ENCODE results near the gene ITGB2. TPM values are rescaled to one million over a fixed set of nuclear protein-coding genes. Genes with fewer than 3 reads are reported as not detected.
"Not testable (repeated sequence)": the region's sequence is repeated elsewhere in the genome, so short reads cannot be mapped to it uniquely, and the experiment has no call there.

The ITGB2 gene
- total and polyA plus RNA-seq, 8 donors, result 7.7 to 404 (median 11.2) TPM

- no peak for TF ChIP-seq CTCF (IDR thresholded peaks at IDR 0.05)
- no peaks in the 10 kb centered on the region for H3K9me3 ChIP-seq
- no peaks in the 10 kb centered on the region for H3K27me3 ChIP-seq
- peaks cover 6 to 34% of the 10 kb centered on the region in 2 donors for H3K4me1 ChIP-seq
- intact Hi-C loops (cut with DNase I), result no loop called here
- DNase-seq (no peak), ATAC-seq (no peak)
- no peak overlapping the region for H3K27ac ChIP-seq
- peaks cover 0 to 52% of the 10 kb centered on the region in 2 donors for H3K36me3 ChIP-seq
- no peak overlapping the region for H3K4me3 ChIP-seq
Observed at GRCh38 chr21:44885615-44886014, 35.1 kb downstream of the ITGB2 start.

GRCh38 chr21:44884097-44884496 lies 36.6 kb downstream of the ITGB2 start:
- intact Hi-C loops (cut with DNase I), result no loop called here

GRCh38 chr21:44883250-44883649 lies 37.4 kb downstream of the ITGB2 start:
- no peaks in the 10 kb centered on the region for H3K9me3 ChIP-seq
- TF ChIP-seq CTCF (IDR thresholded peaks at IDR 0.05), result no peak
- peak overlapping the region in 1 of 2 donors; percentile 93 for H3K27ac ChIP-seq
- ATAC-seq (no peak), DNase-seq (peak in 1 of 4 donors; percentile 61)
- peaks cover 10 to 58% of the 10 kb centered on the region in 2 donors for H3K4me1 ChIP-seq
- no peak overlapping the region for H3K4me3 ChIP-seq
- intact Hi-C loops (cut with DNase I), result no loop called here
- H3K36me3 ChIP-seq, result peaks cover 0 to 28% of the 10 kb centered on the region in 2 donors
- H3K27me3 ChIP-seq, result no peaks in the 10 kb centered on the region

More at GRCh38 chr21:44884097-44884496, 36.6 kb downstream of the ITGB2 start:
- Histone ChIP-seq H3K27me3 (no peaks in the 10 kb centered on the region), H3K36me3 (peaks cover 0 to 37% of the 10 kb centered on the region in 2 donors), H3K9me3 (no peaks in the 10 kb centered on the region), H3K4me1 (peaks cover 10 to 49% of the 10 kb centered on the region in 2 donors), H3K27ac (peak overlapping the region in 1 of 2 donors; percentile 64), H3K4me3 (no peak overlapping the region)
- no peak for ATAC-seq
- DNase-seq, result peak in 1 of 4 donors; percentile 68
- no peak for TF ChIP-seq CTCF (IDR thresholded peaks at IDR 0.05)

- ATAC-seq, result peak; percentile 30
- H3K4me3 ChIP-seq, result no peak overlapping the region
- peak overlapping the region; percentile 72 to 93 for H3K27ac ChIP-seq
- H3K36me3 ChIP-seq, result peaks cover 0 to 9% of the 10 kb centered on the region in 2 donors
- no peak for DNase-seq
- TF ChIP-seq CTCF (IDR thresholded peaks at IDR 0.05), result no peak
- H3K27me3 ChIP-seq, result no peaks in the 10 kb centered on the region
- no peaks in the 10 kb centered on the region for H3K9me3 ChIP-seq
- intact Hi-C loops (cut with DNase I), result no loop called here
- peaks cover 10 to 76% of the 10 kb centered on the region in 2 donors for H3K4me1 ChIP-seq
Observed at GRCh38 chr21:44881198-44881872, 39.4 kb downstream of the ITGB2 start.

- Histone ChIP-seq H3K27me3 (no peaks in the 10 kb centered on the region), H3K36me3 (peaks cover 0 to 2% of the 10 kb centered on the region in 2 donors), H3K4me1 (peaks cover 14 to 83% of the 10 kb centered on the region in 2 donors), H3K4me3 (no peak overlapping the region), H3K9me3 (no peaks in the 10 kb centered on the region), H3K27ac (peak overlapping the region; percentile 72 to 93)
- peak; percentile 50 for ATAC-seq
- TF ChIP-seq CTCF (IDR thresholded peaks at IDR 0.05), result peak in 1 of 2 donors; percentile 15
- intact Hi-C loops (cut with DNase I), result no loop called here
- no peak for DNase-seq
Observed at GRCh38 chr21:44880405-44881197, 40.1 kb downstream of the ITGB2 start.

GRCh38 chr21:44879238-44879637 lies 41.5 kb downstream of the ITGB2 start:
- peak overlapping the region in 1 of 2 donors; percentile 93 for H3K27ac ChIP-seq
- H3K9me3 ChIP-seq; H3K27me3 ChIP-seq; H3K4me3 ChIP-seq; ATAC-seq; DNase-seq; intact Hi-C loops (cut with DNase I); H3K36me3 ChIP-seq: not testable (repeated sequence)
- peaks cover 20 to 94% of the 10 kb centered on the region in 2 donors for H3K4me1 ChIP-seq

All from left lung (tissue), 10 donors.